Activated gamma-delta T cell treated with anti-CD3 and anti-CD28 coated beads, Interleukin-2, amount 50 U/mL, for 16 hours (primary cell): ENCODE results near the gene SLC32A1.

Source experiments
- DNase-seq: peaks from one replicate; pipeline ENCODE4 v3.0.0-alpha.2; 2020; ENCODE audit warnings: low read depth

SLC32A1 gene

DNA sequence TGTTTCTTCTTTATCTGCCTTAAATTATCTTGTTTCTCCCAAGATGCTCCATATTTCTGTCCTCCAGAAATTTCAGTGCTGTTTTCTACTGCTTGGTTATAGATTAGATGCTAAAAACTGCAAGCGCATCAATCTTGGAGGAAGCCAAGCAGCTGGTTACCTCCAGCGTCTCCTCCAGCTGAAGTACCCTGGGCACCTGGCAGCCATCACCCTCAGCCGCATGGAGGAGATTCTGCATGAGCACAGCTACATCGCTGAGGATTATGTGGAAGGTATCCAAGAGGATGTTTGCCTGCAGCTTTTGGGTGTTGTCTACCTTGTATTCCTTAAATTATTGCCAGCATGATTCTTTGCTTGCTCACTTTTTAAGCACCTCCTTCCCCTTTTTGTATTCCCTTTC, 27.7 kb downstream of the SLC32A1 start:
- no peak for DNase-seq

DNA sequence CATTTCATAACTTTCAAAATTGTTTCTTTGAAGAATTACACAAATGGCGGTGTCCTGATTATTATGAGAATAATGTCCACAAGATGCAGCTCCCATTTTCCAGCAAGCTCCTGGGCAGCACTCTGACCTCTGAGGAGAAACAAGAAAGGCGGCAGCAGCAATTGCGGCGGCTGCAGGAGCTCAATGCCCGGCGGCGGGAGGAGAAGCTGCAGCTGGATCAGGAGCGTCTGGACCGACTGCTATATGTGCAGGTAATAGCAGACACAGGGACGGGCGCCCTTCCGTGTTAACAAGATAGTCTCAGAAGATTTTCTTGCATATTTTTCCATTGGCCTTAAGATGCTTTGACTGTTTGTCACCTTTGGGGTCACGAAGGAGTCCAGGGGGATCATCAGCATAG, 30.6 kb downstream of the SLC32A1 start:
- DNase-seq = no peak

- DNase-seq = no peak
Measured at GRCh38 chr20:38755324-38755910, 31.1 kb downstream of the SLC32A1 start.

DNA sequence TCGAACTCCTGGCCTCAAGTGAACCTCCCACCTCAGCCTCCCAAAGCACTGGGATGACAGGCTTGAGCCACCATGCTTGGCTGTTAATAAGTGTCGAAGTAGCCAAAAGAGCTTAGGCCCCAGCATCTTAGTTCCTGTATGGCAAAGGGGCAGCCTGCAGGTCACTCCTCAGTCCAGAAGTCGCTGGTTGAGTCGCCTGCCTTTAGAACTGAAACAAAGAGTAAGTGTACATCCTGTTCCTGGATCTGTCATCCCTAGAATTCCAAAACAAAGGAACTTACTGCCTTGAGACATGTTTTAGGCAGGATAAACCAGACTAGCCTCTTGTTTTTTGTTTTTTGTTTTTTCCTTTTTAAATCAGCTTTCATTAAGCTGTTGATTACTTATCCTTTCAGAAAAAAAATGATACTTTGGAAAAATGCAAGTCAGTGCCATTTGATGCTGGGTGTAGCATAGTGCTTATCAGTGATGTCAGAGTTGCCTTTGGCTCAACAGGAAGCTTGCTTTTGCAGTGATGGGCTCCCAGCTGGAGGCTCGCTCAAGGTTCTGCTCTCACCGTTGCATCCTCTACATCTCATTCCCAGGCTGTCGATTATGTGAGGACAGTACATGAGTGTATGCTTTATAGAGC, 33.0 kb downstream of the SLC32A1 start:
- no peak for DNase-seq

- DNase-seq = no peak
Measured at GRCh38 chr20:38759106-38759505, 34.8 kb downstream of the SLC32A1 start.

DNA sequence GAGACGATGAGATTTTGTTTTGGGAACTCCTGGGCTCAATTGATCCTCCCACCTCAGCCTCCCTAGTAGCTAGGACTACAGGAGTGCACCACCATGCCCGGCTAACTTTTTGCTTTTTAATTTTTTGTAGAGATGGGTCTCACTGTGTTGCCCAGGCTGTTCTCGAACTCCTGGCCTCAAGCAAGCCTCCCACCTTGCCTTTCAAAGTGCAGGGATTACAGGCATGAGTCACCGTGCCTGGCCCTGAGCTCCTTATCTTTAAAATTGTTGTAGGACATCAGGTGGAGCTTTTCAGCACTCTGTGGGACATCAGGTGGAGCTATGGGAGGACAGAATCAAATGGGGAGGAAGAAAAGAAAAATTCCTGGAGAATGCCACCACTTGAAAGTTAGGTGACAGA, 36.7 kb downstream of the SLC32A1 start:
- no peak for DNase-seq

GRCh38 chr20:38762174-38762573, 37.9 kb downstream of the SLC32A1 start:
- no peak for DNase-seq

DNA sequence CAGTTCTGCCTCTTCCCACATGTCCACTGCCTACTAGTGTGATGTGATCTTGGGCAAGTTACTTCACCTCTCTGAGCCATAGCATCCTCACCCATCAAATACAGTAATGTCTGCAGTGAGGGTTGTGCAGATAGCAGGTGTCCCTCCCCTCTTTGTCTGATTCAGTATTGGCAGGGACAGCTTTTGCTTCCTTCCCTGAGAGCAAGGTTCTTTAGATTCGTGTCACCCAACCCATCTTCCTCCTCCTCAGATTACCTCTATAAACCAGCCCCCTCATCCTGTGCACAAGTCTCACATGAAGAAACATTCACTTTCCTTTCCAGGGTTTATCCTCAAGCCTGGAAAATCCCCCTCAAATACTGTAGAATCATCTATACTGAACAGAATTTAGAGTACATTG, 39.3 kb downstream of the SLC32A1 start:
- no peak for DNase-seq

- no peak for DNase-seq
Measured at GRCh38 chr20:38764567-38765318, 40.5 kb downstream of the SLC32A1 start.

DNA sequence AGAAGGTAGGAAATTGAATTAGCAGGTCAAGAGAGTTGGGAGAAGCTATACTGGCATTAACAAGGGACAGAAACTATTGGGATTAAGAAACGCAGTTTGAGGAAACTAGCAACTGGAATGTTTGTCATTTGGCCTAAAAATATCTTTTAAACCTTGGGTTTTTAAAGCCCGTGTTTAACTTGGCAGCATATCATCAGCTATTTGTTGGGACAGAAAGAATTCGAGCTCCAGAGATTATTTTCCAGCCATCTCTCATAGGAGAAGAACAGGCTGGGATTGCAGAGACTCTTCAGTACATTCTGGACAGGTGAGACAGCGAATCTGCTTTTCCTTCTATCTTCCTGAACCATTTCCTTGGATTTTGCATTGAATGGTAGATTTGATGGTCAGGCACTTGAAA, 41.8 kb downstream of the SLC32A1 start:
- DNase-seq = no peak

- no peak for DNase-seq
Measured at GRCh38 chr20:38769376-38770295, 45.4 kb downstream of the SLC32A1 start.

DNA sequence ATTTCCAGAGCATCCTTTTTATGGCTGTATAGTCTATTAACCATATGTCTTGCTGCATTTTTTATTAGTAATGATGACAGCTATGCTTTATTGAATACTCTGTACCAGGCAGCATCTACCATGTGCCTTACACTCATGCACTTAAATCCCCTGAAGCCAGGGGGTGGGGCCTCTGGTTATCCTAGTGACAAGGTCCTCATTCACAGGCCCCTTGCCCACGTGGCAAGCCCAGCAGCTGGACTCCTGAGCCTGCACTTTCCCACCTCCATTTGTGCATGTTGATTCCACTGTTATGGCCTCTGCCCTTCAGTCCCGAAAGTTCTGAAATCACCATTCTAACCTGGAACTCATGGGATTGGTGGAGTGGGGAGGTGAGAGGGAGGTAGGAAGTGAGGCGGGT, 46.3 kb downstream of the SLC32A1 start:
- DNase-seq = no peak

DNA sequence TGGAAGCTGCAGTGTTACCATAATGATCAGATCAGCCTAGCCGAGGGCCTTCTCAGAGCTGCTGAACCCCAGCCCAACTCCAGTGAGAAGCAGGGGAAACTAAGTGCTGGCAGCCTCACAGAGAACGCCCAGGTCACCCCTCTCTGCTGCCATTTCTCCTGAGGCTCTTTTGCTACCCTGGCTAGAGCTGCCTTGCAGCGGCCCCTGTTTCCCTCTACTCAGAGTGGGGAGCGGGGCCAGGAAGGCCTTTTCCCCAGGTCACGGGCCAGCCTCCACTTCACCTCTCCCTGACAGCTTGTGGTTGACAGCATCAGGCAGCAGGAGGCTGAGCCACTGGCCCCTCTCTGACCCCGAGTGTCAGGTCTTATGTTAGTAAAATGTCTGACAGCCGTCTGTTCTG, 46.7 kb downstream of the SLC32A1 start:
- DNase-seq = no peak

DNA sequence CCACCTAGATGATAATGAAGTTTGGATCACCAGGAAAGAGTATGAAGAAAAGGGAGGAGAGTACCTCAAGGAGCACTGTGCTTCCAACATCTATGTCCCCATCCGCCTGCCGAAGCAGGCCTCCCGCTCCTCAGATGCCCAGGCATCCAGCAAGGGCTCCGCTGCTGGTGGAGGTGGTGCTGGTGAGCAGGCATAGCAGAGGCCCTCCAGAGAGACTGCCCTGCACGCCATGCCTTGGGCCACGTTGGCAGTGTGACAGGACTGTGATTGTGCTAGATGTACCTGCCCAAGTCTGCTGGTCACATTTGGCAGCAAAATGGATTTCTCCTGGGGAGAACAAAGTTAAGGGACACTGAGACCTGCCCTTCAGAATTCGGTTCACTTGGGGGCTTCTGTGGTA, 47.3 kb downstream of the SLC32A1 start:
- no peak for DNase-seq

GRCh38 chr20:38774167-38774566, 49.9 kb downstream of the SLC32A1 start:
- no peak for DNase-seq

- no peak for DNase-seq
Measured at GRCh38 chr20:38776363-38776762, 52.1 kb downstream of the SLC32A1 start.
